Measurements from ENCODE around the gene TPT1.

DNA sequence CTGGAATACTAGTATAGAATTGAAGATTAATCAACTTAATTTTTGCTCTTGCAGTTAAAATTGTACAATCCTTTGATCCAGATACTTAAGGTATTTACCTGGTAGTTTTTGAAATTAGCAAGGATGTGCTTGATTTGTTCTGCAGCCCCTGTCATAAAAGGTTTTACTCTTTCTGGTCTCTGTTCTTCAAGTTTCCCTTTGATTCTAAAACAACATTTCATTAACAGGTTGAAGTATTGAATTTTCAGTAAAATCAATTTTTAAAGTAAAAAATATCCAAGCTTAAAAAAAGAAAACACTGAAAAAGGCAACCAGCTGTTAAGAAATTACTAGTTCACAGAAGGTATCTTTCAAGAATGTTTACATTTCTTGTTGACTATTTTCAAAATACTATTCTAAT, 1.6 kb downstream of the TPT1 start:
- TF ChIP-seq RFX5 (IDR thresholded peaks at IDR 0.05; ENCODE audit: low read length): no peak
- TF ChIP-seq, protein P1, sequence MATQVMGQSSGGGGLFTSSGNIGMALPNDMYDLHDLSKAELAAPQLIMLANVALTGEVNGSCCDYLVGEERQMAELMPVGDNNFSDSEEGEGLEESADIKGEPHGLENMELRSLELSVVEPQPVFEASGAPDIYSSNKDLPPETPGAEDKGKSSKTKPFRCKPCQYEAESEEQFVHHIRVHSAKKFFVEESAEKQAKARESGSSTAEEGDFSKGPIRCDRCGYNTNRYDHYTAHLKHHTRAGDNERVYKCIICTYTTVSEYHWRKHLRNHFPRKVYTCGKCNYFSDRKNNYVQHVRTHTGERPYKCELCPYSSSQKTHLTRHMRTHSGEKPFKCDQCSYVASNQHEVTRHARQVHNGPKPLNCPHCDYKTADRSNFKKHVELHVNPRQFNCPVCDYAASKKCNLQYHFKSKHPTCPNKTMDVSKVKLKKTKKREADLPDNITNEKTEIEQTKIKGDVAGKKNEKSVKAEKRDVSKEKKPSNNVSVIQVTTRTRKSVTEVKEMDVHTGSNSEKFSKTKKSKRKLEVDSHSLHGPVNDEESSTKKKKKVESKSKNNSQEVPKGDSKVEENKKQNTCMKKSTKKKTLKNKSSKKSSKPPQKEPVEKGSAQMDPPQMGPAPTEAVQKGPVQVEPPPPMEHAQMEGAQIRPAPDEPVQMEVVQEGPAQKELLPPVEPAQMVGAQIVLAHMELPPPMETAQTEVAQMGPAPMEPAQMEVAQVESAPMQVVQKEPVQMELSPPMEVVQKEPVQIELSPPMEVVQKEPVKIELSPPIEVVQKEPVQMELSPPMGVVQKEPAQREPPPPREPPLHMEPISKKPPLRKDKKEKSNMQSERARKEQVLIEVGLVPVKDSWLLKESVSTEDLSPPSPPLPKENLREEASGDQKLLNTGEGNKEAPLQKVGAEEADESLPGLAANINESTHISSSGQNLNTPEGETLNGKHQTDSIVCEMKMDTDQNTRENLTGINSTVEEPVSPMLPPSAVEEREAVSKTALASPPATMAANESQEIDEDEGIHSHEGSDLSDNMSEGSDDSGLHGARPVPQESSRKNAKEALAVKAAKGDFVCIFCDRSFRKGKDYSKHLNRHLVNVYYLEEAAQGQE (IDR thresholded peaks at IDR 0.05; ENCODE audit: low read depth, low read length): no peak
- TF ChIP-seq, protein P2, sequence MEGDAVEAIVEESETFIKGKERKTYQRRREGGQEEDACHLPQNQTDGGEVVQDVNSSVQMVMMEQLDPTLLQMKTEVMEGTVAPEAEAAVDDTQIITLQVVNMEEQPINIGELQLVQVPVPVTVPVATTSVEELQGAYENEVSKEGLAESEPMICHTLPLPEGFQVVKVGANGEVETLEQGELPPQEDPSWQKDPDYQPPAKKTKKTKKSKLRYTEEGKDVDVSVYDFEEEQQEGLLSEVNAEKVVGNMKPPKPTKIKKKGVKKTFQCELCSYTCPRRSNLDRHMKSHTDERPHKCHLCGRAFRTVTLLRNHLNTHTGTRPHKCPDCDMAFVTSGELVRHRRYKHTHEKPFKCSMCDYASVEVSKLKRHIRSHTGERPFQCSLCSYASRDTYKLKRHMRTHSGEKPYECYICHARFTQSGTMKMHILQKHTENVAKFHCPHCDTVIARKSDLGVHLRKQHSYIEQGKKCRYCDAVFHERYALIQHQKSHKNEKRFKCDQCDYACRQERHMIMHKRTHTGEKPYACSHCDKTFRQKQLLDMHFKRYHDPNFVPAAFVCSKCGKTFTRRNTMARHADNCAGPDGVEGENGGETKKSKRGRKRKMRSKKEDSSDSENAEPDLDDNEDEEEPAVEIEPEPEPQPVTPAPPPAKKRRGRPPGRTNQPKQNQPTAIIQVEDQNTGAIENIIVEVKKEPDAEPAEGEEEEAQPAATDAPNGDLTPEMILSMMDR (IDR thresholded peaks at IDR 0.05): no peak
- TF ChIP-seq EZH2phosphoT487 (IDR thresholded peaks at IDR 0.05; ENCODE audit: borderline replicate concordance, low read depth): no peak
- TF ChIP-seq, protein P3, sequence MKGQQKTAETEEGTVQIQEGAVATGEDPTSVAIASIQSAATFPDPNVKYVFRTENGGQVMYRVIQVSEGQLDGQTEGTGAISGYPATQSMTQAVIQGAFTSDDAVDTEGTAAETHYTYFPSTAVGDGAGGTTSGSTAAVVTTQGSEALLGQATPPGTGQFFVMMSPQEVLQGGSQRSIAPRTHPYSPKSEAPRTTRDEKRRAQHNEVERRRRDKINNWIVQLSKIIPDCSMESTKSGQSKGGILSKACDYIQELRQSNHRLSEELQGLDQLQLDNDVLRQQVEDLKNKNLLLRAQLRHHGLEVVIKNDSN (IDR thresholded peaks at IDR 0.05; ENCODE audit: borderline replicate concordance, low read depth): no peak
